NCI-H1694 treated with DMSO at 0.1 percent for 48 hours (cell line): ENCODE results near the gene PDE4D.

Source experiments
- DNase-seq: peaks from one replicate; lab custom pipeline; 2025; lab: John Stamatoyannopoulos, UW

PDE4D gene

GRCh38 chr5:59655693-59656309 lies 237.7 kb downstream of the PDE4D start:
- no peak for DNase-seq

- no peak for DNase-seq
Measured at GRCh38 chr5:59654691-59655090, 238.8 kb downstream of the PDE4D start.

GRCh38 chr5:59652449-59652848 lies 241.1 kb downstream of the PDE4D start:
- no peak for DNase-seq

GRCh38 chr5:59648949-59649921 lies 244.3 kb downstream of the PDE4D start:
- DNase-seq, result no peak

- DNase-seq, result no peak
Measured at GRCh38 chr5:59648038-59648831, 245.3 kb downstream of the PDE4D start.

- DNase-seq, result no peak
Measured at GRCh38 chr5:59645380-59645779, 248.1 kb downstream of the PDE4D start.

- DNase-seq, result no peak
Measured at GRCh38 chr5:59640411-59640810, 253.1 kb downstream of the PDE4D start.

- DNase-seq, result no peak
Measured at GRCh38 chr5:59637884-59638580, 255.5 kb downstream of the PDE4D start.

- DNase-seq, result no peak
Measured at GRCh38 chr5:59629561-59629960, 264.0 kb downstream of the PDE4D start.

- DNase-seq, result no peak
Measured at GRCh38 chr5:59628062-59628828, 265.3 kb downstream of the PDE4D start.

GRCh38 chr5:59624898-59625297 lies 268.6 kb downstream of the PDE4D start:
- no peak for DNase-seq

GRCh38 chr5:59622848-59623247 lies 270.7 kb downstream of the PDE4D start:
- DNase-seq, result no peak

- no peak for DNase-seq
Measured at GRCh38 chr5:59621477-59621876, 272.0 kb downstream of the PDE4D start.

- no peak for DNase-seq
Measured at GRCh38 chr5:59620535-59621212, 272.9 kb downstream of the PDE4D start.

- no peak for DNase-seq
Measured at GRCh38 chr5:59618644-59619043, 274.9 kb downstream of the PDE4D start.

- DNase-seq, result no peak
Measured at GRCh38 chr5:59617186-59617771, 276.2 kb downstream of the PDE4D start.

- no peak for DNase-seq
Measured at GRCh38 chr5:59616413-59616812, 277.1 kb downstream of the PDE4D start.

- DNase-seq, result no peak
Measured at GRCh38 chr5:59615272-59615671, 278.3 kb downstream of the PDE4D start.

GRCh38 chr5:59609501-59610265 lies 283.8 kb downstream of the PDE4D start:
- DNase-seq, result no peak
